ENCODE measurements around the gene NLRP9. TPM values are rescaled to one million over a fixed set of nuclear protein-coding genes. Genes with fewer than 3 reads are reported as not detected.

NLRP9 gene
- total and polyA plus RNA-seq, 2 of the 8 experiments (the other 6 are each of a cell fraction or from before 2014, with no cell fraction given) = not detected

GRCh38 chr19:55679343-55680257 lies 58.6 kb downstream of the NLRP9 start:
- Histone ChIP-seq H3K27me3 (replicated peaks in 1 of 4; ENCODE audit: control insufficient read depth in 3 of 4, extremely low read depth in 1 of 4, insufficient read depth in 3 of 4, low read length in 3 of 4) (no peaks in the 10 kb centered on the region), H3K27ac (ENCODE audit: low read depth, low read length) (no peak overlapping the region), H2BK20ac (ENCODE audit: low read length) (no peak overlapping the region), H3K9ac (replicated peaks in 1 of 4; ENCODE audit: extremely low read depth in 1 of 4, low read depth in 3 of 4, low read length in 3 of 4) (no peak overlapping the region; a peak in 1 of 7 replicates), H3K36me3 (ENCODE audit: control insufficient read depth in 2 of 4, insufficient read depth in 4 of 4, low read length in 3 of 4) (peaks cover 7 to 25% (median 19%) of the 10 kb centered on the region in 4 experiments; a peak in 7 of 8 replicates), H3K4me2 (ENCODE audit: insufficient read depth in 1 of 2, low read depth in 2 of 2, low read length in 2 of 2) (no peak overlapping the region), H3K9me3 (ENCODE audit: insufficient read depth in 2 of 2, low read depth in 1 of 2, low read length in 1 of 2) (no peaks in the 10 kb centered on the region), H2BK15ac (ENCODE audit: low read length) (no peak overlapping the region), H3K4ac (replicated peaks; ENCODE audit: insufficient read length, low read depth, low read length) (no peak overlapping the region), H2BK12ac (ENCODE audit: low read depth, low read length) (no peak overlapping the region), H4K20me1 (replicated peaks in 1 of 2; ENCODE audit: control insufficient read depth in 1 of 2, insufficient read depth in 2 of 2, low read length in 2 of 2) (peaks cover 10 to 29% of the 10 kb centered on the region in 2 experiments), H3K4me3 (ENCODE audit: extremely low read depth in 1 of 4, insufficient read depth in 2 of 4, low read depth in 3 of 4, low read length in 4 of 4) (no peak overlapping the region), H3K4me1 (replicated peaks in 1 of 4; ENCODE audit: control insufficient read depth in 3 of 4, insufficient read depth in 4 of 4, low read length in 3 of 4) (peaks cover 0 to 2% (median 0%) of the 10 kb centered on the region in 4 experiments; a peak in 2 of 7 replicates), H3K23ac (ENCODE audit: insufficient read length) (no peak overlapping the region), H2AK5ac (ENCODE audit: low read depth, low read length) (no peak overlapping the region), H3K23me2 (ENCODE audit: low read depth, low read length) (peaks cover 5% of the 10 kb centered on the region; the same call in 1 of the 2 replicates), H4K91ac (replicated peaks; ENCODE audit: insufficient read length, low read length) (no peak overlapping the region), H4K5ac (ENCODE audit: insufficient read length, low read depth, low read length) (no peak overlapping the region), H3K14ac (ENCODE audit: insufficient read length) (no peak overlapping the region), H3K56ac (replicated peaks; ENCODE audit: insufficient read length, low read depth, low read length) (no peak overlapping the region), H4K8ac (ENCODE audit: extremely low read depth, insufficient read depth, low read length) (no peak overlapping the region), H2BK5ac (ENCODE audit: low read depth, low read length) (no peak overlapping the region), H3K79me1 (ENCODE audit: low read depth, low read length) (peaks cover 22% of the 10 kb centered on the region), H3K79me2 (ENCODE audit: control insufficient read depth in 1 of 2, insufficient read depth in 2 of 2, low read length in 2 of 2) (peaks cover 21 to 69% of the 10 kb centered on the region in 2 experiments), H2BK120ac (replicated peaks; ENCODE audit: low read depth, low read length) (no peak overlapping the region), H2AFZ (ENCODE audit: low read length) (no peak overlapping the region), H3K18ac (ENCODE audit: extremely low read depth, low read length) (no peak overlapping the region)
- ChIA-PET POLR2A (ENCODE audit: partially characterized antibody) (no interaction called here), CTCF (ENCODE audit: partially characterized antibody) (no interaction called here)
- WGBS, 2 experiments (ENCODE audit: extremely low coverage in 1 of 2, insufficient coverage in 1 of 2, insufficient read length in 1 of 2, insufficient replicate concordance in 2 of 2, low coverage in 1 of 2, low lambda C conversion rate in 2 of 2, missing lambda C conversion rate in 1 of 2) = 85% methylated on average over 21 of the region's 24 CpGs; no CpG with 5 or more reads in 1 of the 2 experiments
- no peak for FAIRE-seq
- TF ChIP-seq CTBP2 (IDR thresholded peaks at IDR 0.05; ENCODE audit: borderline replicate concordance, insufficient read depth, insufficient read length, low read length) (no peak), CBX5 (IDR thresholded peaks at IDR 0.05; ENCODE audit: low read depth, low read length) (no peak)
- no peak for DNase-seq (ENCODE audit: low read depth in 1 of 2, low spot score in 2 of 2)

All from H1 (cell line).